Neutrophil (primary cell): ENCODE data around the gene ULK3.

Source experiments
- H3K27ac ChIP-seq: fragments of 200-600 bp; sonication (generic); 2 replicates; pipeline ENCODE4 v1.5.1; 2016; ENCODE audit warnings: mild to moderate bottlenecking, moderate library complexity
- H3K27me3 ChIP-seq: fragments of 200-600 bp; sonication (generic); 2 replicates; pipeline ENCODE4 v1.6.0; 2016; ENCODE audit warnings: mild to moderate bottlenecking
- H3K36me3 ChIP-seq: fragments of 200-600 bp; sonication (generic); 2 replicates; pipeline ENCODE4 v1.5.1; 2017
- H3K4me1 ChIP-seq, 2 experiments: fragments of 200-600 bp in 1 of 2; sonication (generic) in 1 of 2; 1 replicate in 1 of 2; 2 replicates in 1 of 2; pipeline versions ENCODE4 v1.5.1 to v1.6.1; 2013 to 2016; ENCODE audit warnings: low read depth in 1 of 2, low read length in 1 of 2, mild to moderate bottlenecking in 1 of 2, moderate library complexity in 1 of 2; ENCODE audit not compliant: control insufficient read depth in 1 of 2, insufficient read depth in 1 of 2
- H3K4me3 ChIP-seq, 2 experiments: fragments of 200-600 bp in 1 of 2; sonication (generic) in 1 of 2; 1 replicate in 1 of 2; 2 replicates in 1 of 2; pipeline ENCODE4 v1.5.1; 2013 to 2016; ENCODE audit warnings: low read depth in 1 of 2, low read length in 1 of 2, mild to moderate bottlenecking in 1 of 2, moderate library complexity in 1 of 2
- H3K9me3 ChIP-seq: fragments of 200-600 bp; sonication (generic); 2 replicates; pipeline ENCODE4 v1.5.1; 2016
- TF ChIP-seq, protein P1 (sequence below): fragments of 200-600 bp; sonication (generic); IDR thresholded peaks from 2 replicates; pipeline ENCODE4 v1.5.1; 2016; ENCODE audit warnings: antibody characterized with exemption

Gene ULK3

GRCh38 chr15:74807282-74807681 lies 35.7 kb downstream of the ULK3 start:
- TF ChIP-seq, protein P1, sequence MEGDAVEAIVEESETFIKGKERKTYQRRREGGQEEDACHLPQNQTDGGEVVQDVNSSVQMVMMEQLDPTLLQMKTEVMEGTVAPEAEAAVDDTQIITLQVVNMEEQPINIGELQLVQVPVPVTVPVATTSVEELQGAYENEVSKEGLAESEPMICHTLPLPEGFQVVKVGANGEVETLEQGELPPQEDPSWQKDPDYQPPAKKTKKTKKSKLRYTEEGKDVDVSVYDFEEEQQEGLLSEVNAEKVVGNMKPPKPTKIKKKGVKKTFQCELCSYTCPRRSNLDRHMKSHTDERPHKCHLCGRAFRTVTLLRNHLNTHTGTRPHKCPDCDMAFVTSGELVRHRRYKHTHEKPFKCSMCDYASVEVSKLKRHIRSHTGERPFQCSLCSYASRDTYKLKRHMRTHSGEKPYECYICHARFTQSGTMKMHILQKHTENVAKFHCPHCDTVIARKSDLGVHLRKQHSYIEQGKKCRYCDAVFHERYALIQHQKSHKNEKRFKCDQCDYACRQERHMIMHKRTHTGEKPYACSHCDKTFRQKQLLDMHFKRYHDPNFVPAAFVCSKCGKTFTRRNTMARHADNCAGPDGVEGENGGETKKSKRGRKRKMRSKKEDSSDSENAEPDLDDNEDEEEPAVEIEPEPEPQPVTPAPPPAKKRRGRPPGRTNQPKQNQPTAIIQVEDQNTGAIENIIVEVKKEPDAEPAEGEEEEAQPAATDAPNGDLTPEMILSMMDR = no peak
- no peak overlapping the region for H3K27ac ChIP-seq

DNA sequence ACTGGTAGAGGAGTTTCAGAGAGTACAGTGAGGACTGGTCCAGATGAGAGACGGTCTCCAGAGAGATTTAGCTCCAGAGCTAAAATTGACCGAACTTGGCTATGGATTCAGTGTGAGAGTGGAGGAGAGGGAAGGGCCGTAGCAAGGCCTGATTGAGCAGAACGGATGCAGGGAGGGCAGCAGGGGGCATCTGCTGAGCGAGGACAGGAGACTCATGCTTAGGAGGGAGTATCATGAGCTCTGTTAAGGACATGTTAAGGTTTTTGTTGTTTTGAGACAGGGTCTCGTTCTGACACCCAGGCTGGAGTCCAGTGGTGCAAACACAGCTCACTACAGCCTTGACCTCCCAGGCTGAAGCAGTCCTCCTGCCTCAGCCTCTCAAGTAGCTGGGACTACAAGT lies 38.0 kb downstream of the ULK3 start:
- Histone ChIP-seq H3K9me3 (no peaks in the 10 kb centered on the region), H3K4me3 (no peak overlapping the region), H3K36me3 (peaks cover 53% of the 10 kb centered on the region), H3K4me1 (peaks cover 8 to 9% of the 10 kb centered on the region in 2 experiments), H3K27me3 (no peaks in the 10 kb centered on the region), H3K27ac (peak overlapping the region; percentile 51)
- TF ChIP-seq, protein P1 = no peak

More at GRCh38 chr15:74807282-74807681, 35.7 kb downstream of the ULK3 start:
- H3K9me3 ChIP-seq = no peaks in the 10 kb centered on the region
- peaks cover 29% of the 10 kb centered on the region for H3K36me3 ChIP-seq
- H3K4me1 ChIP-seq = no peaks in the 10 kb centered on the region
- H3K27me3 ChIP-seq = no peaks in the 10 kb centered on the region
- H3K4me3 ChIP-seq = no peak overlapping the region

DNA sequence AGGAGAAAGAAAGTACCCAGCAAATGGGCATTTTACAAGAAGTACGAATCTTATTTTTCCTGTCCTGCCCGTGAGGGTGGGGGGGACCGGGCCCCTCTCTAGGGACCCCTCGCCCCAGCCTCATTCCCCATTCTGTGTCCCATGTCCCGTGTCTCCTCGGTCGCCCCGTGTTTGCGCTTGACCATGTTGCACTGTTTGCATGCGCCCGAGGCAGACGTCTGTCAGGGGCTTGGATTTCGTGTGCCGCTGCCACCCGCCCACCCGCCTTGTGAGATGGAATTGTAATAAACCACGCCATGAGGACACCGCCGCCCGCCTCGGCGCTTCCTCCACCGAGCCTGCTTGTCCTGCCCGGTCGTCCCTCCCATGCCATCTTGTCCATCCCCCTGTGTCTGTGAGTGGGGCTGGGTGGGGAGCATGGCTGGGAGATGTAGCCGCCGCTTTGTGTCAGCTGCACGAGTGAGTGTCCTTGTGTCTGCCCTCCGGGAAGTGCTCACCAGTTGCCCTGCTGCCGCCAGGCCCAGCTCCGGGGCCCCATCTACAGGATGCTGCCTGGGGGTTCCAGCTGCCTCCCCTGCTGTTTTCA lies 40.0 kb downstream of the ULK3 start:
- Histone ChIP-seq H3K27ac (peak overlapping the region; percentile 51), H3K9me3 (no peaks in the 10 kb centered on the region), H3K4me3 (no peak overlapping the region), H3K4me1 (peaks cover 28 to 29% of the 10 kb centered on the region in 2 experiments), H3K36me3 (peaks cover 72% of the 10 kb centered on the region), H3K27me3 (no peaks in the 10 kb centered on the region)
- TF ChIP-seq, protein P1 = no peak

GRCh38 chr15:74802290-74802689 lies 40.7 kb downstream of the ULK3 start:
- Histone ChIP-seq H3K4me3 (no peak overlapping the region), H3K9me3 (no peaks in the 10 kb centered on the region), H3K27me3 (no peaks in the 10 kb centered on the region), H3K27ac (no peak overlapping the region), H3K36me3 (peaks cover 77% of the 10 kb centered on the region), H3K4me1 (peaks cover 31 to 32% of the 10 kb centered on the region in 2 experiments)
- TF ChIP-seq, protein P1 = no peak

GRCh38 chr15:74801311-74801997 lies 41.5 kb downstream of the ULK3 start:
- H3K4me1 ChIP-seq = peaks cover 31 to 32% of the 10 kb centered on the region in 2 experiments
- H3K27me3 ChIP-seq = no peaks in the 10 kb centered on the region
- no peak overlapping the region for H3K4me3 ChIP-seq
- TF ChIP-seq, protein P1 = no peak
- no peaks in the 10 kb centered on the region for H3K9me3 ChIP-seq
- H3K27ac ChIP-seq = peak overlapping the region; percentile 90
- peaks cover 77% of the 10 kb centered on the region for H3K36me3 ChIP-seq
